SKM-1 treated with dmso at 0.1 percent for 144 hours (cell line): ENCODE results near the gene RPL38.

ENCODE experiments used
- DNase-seq: peaks from one replicate; lab custom pipeline; 2025; ENCODE audit not compliant: unreplicated experiment; lab: John Stamatoyannopoulos, UW

Gene RPL38

DNA sequence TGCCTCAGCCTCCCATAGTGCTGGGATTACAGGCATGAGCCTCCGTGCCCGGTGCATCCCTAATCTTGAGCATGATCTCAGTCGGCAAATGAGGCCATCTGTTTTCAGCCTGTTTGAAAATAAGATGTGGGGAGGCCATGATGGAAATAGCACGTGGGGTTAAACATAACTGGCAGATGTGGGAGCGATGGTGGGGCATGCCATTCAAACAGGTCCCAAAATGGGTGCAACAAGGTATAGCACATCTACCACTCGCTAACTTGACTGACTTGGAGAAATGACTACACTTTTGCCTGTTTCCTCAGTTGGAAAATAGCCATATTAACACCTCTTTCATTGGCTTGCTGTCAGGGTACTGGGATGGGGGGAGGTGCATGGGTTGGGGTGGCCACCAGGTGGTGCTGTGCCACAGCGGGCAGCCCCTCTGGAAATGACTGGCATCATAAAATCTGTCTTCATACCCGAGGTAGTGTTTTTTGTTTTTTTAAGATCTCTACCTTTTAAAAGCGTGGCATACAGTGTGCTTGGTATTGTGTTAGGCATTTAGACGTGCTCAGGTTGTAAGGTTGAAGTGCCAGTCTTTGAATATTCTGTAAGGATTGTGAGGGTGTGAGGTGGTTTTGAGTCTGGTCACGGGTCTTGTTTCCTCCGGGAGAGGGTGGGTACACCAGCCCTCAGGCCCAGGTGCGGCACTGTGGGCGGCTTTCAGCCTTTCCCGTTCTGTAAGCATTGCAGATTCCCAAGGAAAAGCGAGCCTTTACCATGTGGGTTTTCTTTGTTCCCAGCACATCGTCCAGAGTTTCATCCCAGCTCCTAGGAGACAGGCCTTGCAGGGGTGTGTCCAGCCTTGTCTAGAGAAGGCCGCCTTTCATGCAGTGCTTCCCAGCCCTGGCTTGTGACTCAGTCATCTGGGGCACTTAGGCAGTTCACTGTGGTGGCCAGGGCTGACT, 7.0 kb downstream of the RPL38 start:
- peak; percentile 71 for DNase-seq

DNA sequence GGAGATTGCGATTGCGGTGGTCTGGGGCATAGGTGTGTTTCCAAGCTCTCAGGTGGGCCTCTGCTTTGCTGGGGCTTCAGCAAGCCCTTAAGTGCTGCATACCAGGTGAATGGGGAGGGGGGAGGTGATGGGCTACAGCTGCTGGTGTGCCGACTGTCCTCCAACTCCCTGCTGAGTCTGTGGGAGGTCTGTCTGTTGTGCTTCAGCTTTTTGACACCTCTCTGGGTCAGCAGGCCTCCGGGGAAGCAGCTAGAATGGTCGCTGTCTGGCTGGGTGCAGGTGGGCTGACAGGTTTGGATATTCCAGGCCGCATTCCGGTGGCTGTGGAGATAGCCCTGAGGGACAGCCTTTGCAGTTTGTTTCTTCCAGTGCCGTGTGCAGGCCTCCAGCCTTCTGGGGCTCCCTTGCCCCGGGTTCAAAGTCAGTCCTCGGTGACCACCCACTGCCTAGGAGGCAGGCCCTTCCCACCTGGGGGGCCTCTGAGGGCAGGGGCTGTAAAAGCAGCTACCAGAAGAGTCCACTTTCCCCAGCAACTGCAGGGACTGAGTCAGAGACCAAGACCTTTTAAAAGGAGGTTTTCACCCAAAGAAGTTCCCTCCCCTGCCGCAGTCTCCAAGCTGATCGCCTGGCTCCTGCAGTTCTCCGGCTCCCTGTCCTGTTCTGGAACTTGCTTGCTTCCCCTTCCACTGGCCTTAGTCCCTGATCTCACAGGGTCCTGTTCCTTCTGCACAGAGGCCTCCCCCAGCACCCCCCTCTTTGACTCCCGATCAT, 7.8 kb downstream of the RPL38 start:
- no peak for DNase-seq

DNA sequence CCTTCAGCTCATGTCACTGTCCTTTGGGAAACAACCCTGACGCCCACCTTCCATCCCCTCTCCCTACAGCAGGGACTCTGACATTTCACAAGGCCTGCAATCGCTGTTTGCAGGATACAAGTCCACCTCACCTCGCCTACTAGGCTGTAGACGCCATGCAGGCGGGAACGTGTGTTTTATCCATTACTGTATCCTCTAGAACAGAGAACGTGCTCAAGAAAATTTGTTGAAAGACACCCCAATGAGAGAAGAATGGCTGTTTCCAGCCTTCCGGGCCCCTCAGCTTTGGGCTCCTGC, 8.4 kb downstream of the RPL38 start:
- no peak for DNase-seq

DNA sequence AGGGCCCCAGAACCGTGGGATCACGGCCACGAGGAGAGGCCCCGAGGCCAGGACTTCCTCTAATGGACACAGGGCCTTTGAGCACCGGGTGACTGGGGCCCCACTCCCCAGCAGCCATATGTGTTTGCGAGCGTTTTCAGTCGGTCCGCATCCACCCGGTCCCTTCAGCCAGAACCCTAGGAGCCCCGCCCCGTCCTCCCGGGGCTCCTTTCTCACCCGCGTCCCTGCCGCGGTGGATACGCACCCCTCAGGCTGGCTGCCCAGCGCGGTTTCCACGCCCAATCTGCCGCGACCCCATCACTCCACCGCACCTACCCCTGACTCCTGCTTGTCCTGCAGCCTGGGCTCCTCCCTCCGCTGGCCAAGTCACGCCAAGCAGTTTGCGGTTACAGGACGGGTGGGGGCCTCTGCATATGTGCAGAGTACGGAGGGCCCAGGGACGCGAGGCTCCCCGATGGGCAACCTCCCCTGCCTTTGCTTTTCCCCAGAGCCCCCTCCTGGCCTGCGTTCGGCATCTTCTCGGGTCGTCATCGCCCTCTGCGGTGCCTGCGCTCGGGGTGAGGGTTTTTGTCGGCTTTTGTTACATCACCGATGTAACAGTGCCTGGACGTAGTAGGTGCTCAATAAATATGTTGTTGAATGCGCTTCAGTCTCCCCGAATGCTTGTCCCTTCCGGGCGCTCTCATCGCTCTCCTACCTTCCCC, 8.9 kb downstream of the RPL38 start:
- DNase-seq: peak; percentile 44

DNA sequence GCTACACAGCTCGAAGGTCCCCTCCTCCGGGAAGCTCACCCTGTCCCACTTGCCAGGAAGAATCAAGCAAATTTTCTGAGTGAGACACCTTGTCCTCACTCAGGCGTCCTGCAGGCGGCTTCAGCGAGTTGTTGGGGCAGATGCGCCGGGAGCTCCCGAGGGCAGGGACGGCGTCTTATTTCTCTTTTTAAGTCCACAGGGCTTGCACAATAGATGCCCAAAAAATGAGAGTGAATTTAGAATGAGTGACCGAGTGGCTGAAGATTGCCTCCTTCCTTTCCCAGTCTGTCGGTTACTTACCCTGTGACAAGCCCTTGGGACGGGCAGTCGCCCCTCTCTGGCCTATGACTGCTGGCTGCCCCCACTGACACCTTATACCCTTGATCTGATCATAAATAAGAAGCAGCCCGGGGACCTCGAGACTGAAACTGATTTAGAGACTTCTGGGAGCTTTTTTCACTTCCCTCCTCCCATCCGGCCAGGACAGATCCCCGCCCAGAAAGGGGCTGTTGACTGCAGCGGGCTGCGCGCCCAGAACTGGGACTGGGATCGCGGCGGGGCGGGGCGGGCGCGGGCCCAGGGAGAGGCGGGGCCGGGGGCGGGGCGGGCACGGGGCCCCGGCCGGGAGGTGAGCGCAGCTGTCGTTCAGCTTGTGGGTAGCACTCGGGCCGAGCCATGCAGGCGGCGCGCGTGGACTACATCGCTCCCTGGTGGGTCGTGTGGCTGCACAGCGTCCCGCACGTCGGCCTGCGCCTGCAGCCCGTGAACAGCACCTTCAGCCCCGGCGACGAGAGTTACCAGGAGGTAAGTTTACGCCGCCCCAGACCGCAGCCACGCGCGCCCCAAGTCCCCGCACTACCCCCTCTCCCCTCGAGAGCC, 9.7 kb downstream of the RPL38 start, which contains the start of gene TTYH2:
Gene TTYH2 (plus strand): TSS at position 659 of the 879 bp plus-strand sequence. CDS start 17 bp downstream, at position 676.
- DNase-seq: peak; percentile 83

DNA sequence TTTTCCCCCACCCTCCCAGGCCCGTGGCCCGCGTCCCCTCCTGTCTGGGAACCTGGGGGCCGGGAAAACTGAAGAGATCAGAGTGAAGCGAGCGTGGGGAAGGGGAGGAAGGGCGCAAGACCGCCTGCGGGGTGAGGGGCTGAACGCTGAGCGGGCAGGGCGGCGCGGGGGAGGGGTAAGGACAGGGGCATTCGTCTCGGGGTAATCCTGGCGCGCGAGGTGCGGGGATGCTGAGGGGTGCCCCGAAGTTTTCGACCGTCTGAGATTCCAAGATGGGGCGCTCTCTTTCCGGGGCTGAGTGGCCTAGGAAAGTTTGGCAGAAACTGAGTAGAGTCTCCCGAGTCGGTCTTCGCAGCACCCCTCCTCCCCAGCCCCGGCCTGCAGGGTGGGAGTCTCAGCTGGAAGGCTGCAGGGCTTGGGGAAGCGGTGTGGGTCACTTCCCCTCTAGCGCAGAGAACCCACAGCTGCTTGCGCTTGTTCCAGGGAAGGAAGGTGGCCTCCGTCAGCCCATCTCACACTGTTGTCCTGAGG, 10.4 kb downstream of the RPL38 start:
- DNase-seq: peak; percentile 30

DNA sequence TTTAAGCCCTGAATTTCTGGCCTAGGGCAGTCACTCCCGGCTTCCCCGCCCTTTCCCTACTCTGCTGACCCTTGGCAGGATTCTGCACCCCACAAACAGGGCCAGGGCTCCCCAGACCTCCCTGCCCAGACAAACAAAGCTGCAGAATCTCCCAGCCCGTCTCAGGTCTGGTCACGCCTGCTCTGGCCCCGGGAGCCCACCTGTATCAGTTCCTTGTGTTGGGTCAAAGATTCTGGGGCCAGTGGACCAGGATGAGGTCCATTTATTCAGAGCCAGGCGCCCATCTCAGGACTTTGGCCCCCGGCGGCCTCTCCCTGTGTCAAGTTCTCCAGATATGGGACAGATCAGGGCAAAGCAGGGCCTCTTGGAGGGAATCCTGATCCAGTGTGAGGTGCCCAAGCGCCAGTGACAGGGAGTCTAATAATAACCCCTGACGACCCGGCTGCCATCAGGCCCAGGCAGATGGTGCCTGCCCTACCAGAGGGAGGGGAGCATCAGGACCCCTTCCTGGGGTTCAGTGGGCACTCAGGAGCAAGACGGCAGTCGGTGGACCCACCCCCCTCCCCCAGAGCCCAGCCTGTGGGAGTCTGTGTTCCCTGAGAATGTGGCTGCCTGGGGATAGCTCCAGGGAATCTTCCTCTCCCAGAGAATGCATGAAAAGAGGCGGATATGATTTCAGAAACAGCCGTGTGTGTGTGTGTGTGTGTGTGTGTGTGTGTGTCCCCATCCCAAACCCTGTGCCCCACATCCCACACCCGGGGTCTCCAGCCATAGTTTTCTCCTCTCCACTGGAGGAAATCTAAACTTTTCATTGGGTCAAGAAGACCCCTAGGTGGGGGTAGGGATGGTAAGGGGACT, 11.2 kb downstream of the RPL38 start:
- no peak for DNase-seq

DNA sequence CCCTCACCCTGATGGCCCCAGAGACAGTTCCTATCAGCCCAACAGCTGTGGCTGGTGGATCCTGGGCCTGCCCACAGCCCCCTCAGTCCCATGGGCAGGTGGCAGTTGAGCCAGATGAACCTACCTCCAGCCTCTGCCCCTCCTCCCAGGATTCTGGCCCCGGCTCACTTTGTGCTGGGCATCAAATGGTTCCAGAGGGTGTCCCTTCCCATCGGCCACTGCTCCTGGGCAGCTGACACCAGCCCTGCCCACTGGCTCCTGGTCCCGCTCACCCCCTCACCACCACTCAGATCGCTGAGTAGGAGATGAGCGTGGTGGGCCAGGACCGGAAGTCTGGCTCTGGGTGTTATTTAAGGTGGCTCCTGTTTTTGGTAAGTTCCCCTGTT, 11.9 kb downstream of the RPL38 start:
- no peak for DNase-seq

DNA sequence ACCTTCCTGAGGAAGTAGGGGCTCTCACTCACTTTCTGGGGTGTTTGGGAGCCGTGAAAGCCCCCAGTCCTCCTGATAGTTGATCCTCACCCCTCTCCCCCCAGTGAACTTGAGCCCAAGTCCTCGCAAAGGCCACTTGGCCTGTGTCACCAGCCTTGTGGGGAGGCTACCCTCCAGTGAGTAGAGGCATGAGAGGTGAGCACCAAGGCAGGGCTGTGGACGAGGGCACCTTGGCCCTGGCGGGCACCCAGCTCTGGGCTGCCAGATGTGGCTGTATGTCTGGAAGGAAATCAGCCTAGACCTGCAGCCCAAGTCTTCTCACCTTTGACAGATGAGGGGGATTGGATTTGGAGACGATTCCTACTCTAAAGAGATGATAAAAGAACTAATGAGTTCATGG, 13.0 kb downstream of the RPL38 start:
- DNase-seq: no peak

DNA sequence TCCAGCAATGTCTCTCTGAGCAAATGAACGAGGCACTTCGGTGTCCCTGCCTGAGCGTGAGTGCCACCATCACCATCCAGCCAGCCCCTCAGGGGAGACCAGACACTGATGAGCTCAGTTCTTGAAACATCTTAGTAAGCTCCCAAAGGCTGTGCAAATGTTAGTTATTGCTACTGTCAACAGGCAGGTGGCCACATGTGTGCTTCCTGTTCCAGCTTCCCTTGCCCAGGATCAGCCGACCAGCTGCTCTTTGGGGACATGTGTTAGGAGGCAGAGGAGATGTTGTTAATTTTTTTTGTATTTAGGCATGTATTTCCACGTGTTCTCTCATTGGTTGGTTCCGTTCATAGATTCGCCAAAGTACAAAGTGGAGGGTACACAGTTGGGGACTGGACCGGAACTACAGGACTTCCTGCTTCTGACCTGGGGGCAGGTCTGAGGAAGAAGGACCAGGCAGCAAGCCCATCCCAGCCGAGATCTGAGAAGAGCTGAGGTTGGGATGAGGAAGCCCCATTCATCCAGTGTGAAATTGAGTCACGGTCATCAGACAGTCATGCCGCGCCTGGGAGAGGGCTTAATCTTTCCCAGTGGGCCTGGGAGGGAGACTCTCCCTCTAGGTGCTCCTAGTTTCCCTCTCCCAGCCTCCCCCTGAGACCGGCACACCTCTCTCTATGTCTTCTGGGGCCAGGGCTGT, 13.7 kb downstream of the RPL38 start:
- no peak for DNase-seq

DNA sequence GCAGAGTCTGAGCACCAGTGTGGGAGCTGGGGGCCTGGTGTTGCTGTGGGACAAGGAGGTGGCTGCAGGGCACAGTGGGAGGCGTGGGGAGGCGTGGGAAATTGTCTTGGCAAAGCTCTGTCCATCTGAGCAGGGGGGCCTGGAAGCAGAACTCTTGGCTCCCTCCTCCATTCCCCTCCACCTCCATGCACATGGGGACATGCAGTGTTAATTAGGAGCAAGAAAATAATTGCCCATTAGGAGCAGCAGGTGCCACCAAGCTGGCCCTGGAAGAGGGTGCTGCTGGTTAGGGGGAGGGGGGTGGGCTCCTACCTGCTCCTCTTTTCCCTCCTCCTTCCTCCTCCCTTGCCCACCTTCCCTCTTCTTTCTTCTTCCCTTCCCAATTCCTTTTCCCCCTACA, 14.4 kb downstream of the RPL38 start:
- no peak for DNase-seq

DNA sequence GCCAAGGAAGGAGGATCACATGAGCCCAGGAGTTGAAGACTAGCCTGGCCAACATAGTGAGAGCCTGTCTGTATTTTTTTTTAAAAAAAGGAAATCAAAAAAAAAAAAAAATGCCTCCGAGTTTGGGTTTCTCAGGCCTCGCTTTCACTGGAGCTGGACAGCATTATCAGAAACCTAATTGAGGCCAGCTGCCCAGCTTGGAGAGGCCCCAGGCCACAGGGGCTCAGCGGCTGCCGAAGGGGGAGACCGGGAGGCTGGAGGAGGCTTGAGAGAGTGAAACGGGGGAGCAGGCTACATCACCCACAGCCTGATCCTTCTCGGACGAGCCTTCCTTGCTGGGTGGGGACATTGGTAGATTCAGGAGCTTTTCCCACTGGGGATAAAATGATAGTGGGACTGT, 15.0 kb downstream of the RPL38 start:
- no peak for DNase-seq

DNA sequence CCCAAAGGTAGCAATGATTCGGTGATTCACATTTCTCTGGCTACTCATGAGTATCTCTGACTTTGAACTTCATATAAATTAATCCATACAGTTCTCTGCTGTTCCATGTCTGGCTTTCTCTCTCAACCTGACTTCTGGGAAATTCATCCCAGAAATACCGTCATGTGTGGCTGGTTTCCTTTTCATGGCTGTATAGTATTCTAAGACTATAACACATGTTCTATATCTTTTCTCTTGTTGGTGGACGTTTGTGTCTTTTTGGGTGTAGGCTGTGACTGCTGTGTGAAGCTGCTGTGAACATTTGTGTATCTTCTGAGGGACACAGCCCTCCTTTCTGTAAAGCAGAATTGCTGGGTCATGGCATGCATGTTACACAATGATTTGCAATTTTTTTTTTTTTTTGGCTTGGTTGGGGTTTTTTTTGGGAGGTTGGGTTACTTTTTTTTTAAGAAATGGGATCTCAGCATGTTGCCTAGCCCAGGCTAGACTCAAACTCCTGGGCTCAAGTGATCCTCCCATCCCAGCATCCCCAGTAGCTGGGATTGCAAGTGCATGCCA, 16.2 kb downstream of the RPL38 start:
- DNase-seq: no peak

DNA sequence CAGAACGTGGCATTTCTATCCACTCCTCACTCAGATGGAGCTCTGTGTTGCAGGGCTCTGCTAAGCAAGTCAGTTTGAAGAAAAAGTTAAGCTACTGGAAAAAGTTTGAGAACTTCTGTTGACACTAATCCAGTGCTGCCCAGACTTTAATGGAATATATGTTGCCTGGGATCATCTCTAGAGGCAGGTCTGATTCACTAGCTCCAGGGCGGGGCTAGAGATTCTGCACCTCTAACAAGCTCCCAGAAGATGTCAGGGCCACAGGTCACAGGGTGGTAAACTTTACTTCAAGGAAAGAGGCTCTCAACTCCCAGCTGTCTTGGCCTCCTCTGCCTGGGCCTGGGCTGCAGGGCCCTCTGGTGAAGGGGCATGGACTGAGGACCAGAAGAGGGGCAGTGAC, 16.7 kb downstream of the RPL38 start:
- DNase-seq: no peak

DNA sequence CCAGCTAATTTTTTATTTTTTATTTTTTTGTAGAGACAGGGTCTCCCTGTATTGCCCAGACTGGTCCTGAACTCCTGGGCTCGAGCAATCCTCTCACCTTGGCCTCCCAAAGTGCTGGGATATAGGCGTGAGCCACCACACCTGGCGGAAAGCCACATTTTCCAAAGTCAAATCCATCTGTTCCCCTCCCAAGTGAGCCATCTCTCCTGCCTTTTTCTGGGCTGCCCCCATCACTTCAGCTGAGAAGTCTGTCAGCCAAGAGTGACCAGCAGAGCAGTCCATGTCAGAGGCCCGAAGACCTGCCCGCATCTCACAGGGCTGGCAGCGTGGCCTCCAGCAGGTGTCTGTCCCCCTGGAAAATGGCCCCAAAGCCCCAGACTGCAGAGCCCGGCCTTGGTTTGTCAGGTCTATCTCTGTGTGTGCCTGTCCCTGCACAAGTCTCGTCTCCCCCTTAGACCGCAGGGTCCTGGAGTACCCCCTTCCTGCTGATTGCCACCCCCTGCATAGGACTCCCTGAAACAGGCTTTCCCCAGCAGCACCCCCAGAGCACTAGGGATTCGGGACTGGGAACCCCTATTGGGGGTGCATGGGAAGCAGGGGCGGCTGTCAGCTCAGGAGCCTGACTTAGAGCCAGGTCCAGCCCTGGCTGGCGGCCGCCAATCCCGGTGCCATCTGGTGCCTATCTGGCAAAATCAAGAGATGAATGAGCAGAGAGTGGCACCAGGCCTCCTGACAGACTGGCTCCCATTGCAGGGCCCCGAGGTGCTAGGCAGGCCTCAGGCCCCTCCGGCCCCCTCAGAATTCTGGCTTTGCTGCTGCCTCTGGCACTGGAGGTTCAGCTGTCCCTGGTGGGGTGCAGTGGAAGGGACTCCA, 17.7 kb downstream of the RPL38 start:
- DNase-seq: no peak

DNA sequence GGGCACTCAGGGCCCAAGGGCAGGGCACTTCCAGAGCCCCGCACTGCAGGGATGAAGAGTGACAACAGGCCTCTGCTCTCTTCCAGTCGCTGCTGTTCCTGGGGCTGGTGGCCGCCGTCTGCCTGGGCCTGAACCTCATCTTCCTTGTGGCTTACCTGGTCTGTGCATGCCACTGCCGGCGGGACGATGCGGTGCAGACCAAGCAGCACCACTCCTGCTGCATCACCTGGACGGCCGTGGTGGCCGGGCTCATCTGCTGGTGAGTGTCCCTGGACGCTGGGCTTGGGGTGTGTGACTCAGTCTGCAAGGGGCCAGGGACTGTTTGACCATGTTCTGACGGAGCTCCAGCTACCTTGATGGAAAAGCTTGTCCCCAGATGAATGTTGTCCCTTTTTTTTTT, 18.9 kb downstream of the RPL38 start:
- DNase-seq: no peak

DNA sequence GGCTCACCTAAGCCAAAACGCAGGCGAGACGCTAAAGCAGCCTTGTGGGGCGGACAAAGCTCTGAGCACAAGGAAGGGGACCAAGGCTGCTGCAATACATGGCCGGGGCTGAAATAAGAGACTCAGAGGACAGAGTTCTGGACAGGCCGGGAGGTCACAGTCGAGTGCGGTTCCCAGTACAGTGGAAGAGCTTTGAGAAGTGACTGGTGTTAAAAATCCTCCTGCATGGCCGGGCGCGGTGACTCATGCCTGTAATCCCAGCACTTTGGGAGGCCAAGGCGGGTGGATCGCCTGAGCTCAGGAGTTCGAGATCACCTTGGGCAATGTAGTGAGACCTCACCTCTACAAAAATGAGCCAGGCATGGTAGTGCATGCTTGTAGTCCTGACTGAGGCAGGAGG, 20.4 kb downstream of the RPL38 start:
- DNase-seq: no peak
